AG09319 (cell line): ENCODE data around the gene NLRC3.

Source experiments
- DNase-seq: peaks from one replicate; pipeline ENCODE4 v3.0.0-alpha.2; 2010; ENCODE audit warnings: low read depth; ENCODE audit errors: extremely low read depth
- CTCF ChIP-seq: IDR thresholded peaks from 2 replicates; pipeline ENCODE4 v1.5.1; 2011; ENCODE audit warnings: low read depth, mild to moderate bottlenecking, inconsistent platforms, low read length, moderate library complexity

Gene NLRC3

GRCh38 chr16:3591436-3591803, 14.2 kb upstream of the NLRC3 start:
- no peak for DNase-seq
- TF ChIP-seq CTCF: no peak

- no peak for TF ChIP-seq CTCF
- DNase-seq: no peak
Measured at GRCh38 chr16:3590736-3591435, 13.7 kb upstream of the NLRC3 start.

DNA sequence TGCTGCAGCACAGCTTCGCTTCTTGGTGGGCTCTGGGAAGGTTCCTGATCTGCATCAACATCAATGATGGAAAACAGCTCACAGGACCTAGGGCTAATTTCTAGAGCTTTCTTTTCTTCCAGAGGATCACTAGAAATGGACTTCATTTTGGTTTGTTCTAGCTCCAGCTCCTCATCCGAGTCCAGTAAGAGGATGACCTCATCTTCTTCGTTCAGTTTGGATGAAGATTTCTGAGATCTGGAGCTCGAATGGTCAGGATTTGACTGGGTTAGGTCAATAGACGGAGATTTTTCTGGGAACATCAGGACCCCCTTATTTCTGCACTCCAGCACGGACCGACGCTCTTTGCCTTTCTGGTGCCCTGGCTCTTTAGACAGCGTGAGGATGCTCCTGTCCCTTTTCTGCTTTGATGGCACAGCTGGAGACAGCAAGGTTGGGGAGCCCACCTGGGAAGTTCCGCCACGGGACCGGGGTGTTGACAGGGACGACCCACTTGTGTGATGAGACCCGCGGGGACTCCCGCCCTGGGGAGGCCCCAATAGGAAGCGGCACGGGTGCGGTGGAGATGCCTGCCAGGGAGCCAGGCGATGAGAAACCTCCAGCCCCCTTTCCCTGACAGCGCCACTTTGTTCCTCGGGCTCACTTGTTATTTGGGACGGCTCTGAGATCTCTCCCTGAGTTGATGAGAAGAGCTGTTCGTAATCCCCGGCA, 12.9 kb upstream of the NLRC3 start:
- TF ChIP-seq CTCF: no peak
- DNase-seq: no peak

DNA sequence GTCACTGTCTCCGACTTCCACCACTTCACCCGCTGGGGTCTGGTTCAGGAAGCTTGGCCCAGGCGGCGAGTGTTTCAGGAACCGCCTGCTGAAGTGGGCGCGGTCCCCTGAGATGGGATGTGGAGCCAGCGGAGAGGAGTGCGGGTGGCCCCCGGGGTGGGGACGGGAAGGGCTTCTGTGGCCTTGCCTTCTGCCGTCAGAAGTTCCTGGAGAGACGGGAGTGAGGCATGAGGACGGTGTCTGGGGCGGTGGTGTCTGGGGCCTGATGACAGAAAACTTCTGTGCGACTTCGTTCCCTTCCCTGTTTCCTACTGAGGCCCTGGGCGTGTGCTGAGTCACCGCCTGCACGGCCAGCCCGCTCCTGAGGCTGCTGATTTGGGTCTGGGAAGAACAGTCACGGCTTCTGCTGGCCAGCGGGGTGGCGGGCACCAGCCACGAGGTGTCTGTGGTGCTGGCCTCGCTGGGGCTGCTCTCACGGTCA, 12.3 kb upstream of the NLRC3 start:
- TF ChIP-seq CTCF: no peak
- DNase-seq: no peak

DNA sequence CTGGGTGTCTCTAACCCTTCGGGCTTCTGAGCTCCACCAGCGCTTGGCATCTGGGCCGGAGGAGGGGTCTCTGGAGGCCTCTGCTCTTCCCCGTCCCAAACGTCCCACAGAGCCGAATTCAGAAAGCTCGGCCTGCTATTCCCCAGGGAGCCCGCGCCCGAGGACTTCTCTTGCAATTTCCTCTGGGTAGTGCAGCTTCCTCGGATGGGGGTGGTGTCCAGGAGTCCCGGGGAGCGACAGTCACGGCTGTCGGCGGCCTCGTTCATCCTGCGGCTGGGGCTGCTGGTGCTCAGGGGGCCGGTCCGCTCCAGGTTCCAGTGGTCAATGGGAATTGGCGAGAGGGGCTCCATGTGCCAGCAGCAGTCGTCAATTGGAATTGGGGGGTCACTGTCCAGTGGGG, 11.8 kb upstream of the NLRC3 start:
- TF ChIP-seq CTCF: no peak
- no peak for DNase-seq

DNA sequence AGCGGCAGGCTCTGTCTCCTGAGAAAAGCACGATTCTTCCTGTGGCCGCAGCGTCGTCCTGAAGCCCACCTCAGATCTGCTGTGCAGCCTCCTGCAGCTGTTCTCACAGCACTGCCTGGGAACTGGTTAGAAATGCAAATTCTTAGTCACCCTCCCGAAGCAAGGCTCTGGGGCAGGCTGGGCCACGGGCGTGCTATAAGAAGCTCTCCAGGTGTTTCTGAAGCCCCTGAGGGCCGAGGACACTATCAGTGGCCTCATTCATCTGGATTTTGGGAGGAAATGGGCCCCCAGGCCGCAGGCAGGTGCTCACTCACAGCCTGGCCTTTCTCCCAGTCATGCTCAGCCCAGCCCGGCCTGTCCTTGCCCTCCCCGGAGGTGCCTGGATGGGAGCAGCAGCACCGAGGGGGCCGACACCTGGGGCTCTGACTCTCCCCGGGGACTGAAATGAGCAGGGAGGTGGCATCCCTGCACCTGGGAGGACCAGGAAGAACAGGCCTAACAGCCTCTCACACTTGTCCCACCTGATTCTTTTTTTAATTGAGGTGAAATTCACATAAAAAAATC, 10.4 kb upstream of the NLRC3 start:
- DNase-seq: no peak
- TF ChIP-seq CTCF: no peak

- DNase-seq: no peak
- TF ChIP-seq CTCF: no peak
Measured at GRCh38 chr16:3584412-3584811, 7.2 kb upstream of the NLRC3 start.
